ENCODE measurements around the gene MAPT. TPM values are rescaled to one million over a fixed set of nuclear protein-coding genes. Genes with fewer than 3 reads are reported as not detected.

Gene MAPT
- total RNA-seq, 3 donors from 2014 or later (not counting 1 experiment from before 2014, with no cell fraction given), result 0.14 to 1.3 (median 0.58) TPM

DNA sequence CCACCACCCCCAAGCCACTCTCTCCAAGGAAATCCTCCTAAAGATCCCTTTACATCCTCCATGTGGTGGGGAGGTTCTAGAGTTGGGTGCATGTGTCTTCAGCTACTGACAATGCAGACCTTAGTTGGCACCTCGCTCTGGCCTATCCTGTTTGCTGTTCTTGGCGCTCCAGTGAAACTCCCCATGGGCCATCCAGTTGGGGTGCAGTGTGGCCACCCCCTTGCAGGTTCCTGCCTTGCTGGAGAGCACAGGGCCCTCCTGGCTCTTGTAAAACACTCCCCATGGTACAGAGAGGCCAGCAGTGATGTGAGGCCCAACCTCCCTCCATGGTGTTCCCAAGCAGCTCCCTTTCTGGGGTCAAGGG, 82.0 kb downstream of the MAPT start:
- H3K27ac ChIP-seq (ENCODE audit: low read length), result no peak overlapping the region
- no peak for DNase-seq
- intact Hi-C loops (cut with micrococcal nuclease), result no loop called here
- no peaks in the 10 kb centered on the region for H3K9me3 Mint-ChIP-seq
- no peak for ATAC-seq
- no peak overlapping the region for H3K27ac Mint-ChIP-seq
- no peaks in the 10 kb centered on the region for H3K36me3 Mint-ChIP-seq
- H3K27me3 Mint-ChIP-seq (ENCODE audit: low read depth in 2 of 2), result peaks cover 0 to 5% of the 10 kb centered on the region in 2 donors
- no peaks in the 10 kb centered on the region for H3K9me3 ChIP-seq (ENCODE audit: control insufficient read depth, insufficient read depth, low read length)
- H3K4me1 Mint-ChIP-seq, result no peaks in the 10 kb centered on the region
- H3K4me3 ChIP-seq (ENCODE audit: low read length), result no peak overlapping the region
- H3K4me3 Mint-ChIP-seq, result no peak overlapping the region
- TF ChIP-seq CTCF (IDR thresholded peaks at IDR 0.05), result no peak
- 90% methylated on average over 2 of the region's 2 CpGs for WGBS (ENCODE audit: insufficient coverage)
- peaks cover 4% of the 10 kb centered on the region for H3K4me1 ChIP-seq (ENCODE audit: control insufficient read depth, insufficient read depth, low read length)
- H3K36me3 ChIP-seq (ENCODE audit: control insufficient read depth, insufficient read depth, low read length), result no peaks in the 10 kb centered on the region
- H3K27me3 ChIP-seq (ENCODE audit: control insufficient read depth, insufficient read depth, low read length), result no peaks in the 10 kb centered on the region

DNA sequence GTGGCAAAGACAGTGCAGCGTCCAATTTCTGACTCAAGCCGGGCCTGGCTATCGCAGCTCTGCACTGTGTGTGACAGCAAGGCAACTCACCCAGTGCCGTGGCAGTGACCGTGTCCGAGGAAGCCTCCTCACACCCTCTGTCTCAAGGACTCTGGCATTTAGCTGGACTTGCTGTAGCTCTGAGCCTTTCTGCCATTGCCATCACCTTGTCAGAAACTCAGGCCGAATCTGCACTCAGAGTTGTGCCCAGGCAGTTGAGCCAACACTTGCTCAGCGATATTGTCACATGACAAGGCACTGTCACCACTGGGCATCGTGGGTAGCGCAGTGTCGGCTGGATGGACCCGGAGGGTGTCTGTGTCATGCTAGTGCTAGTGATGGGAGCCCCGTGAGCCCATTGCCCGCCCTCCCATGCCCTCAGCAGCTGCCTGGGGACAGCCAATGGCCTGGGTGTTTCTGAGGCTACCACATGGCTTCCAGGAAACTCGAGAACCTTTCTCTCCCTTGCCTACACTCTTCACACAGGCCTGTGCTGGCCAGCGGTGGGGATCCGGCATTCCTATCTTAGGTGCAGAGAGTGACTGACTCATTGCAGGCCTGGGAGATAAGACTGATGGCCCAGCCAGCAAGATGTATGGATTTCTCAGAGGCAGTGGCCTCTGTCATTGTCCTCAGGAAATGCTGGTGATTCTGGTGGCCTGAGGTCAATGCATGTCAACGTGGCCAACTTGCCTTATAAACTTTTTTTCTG, 82.6 kb downstream of the MAPT start:
- peak in 1 of 3 donors; percentile 31 for ATAC-seq
- TF ChIP-seq CTCF (IDR thresholded peaks at IDR 0.05), result no peak
- H3K4me1 Mint-ChIP-seq, result no peaks in the 10 kb centered on the region

GRCh38 chr17:45977506-45977824, 83.1 kb downstream of the MAPT start:
- peaks cover 4% of the 10 kb centered on the region for H3K4me1 ChIP-seq (ENCODE audit: control insufficient read depth, insufficient read depth, low read length)
- DNase-seq, result no peak
- no peaks in the 10 kb centered on the region for H3K36me3 ChIP-seq (ENCODE audit: control insufficient read depth, insufficient read depth, low read length)
- no peak for TF ChIP-seq CTCF (IDR thresholded peaks at IDR 0.05)
- no peak overlapping the region for H3K27ac ChIP-seq (ENCODE audit: low read length)
- H3K9me3 ChIP-seq (ENCODE audit: control insufficient read depth, insufficient read depth, low read length), result no peaks in the 10 kb centered on the region
- no peaks in the 10 kb centered on the region for H3K27me3 ChIP-seq (ENCODE audit: control insufficient read depth, insufficient read depth, low read length)
- H3K4me3 ChIP-seq (ENCODE audit: low read length), result no peak overlapping the region
- Mint-ChIP-seq H3K9me3 (no peaks in the 10 kb centered on the region), H3K36me3 (no peaks in the 10 kb centered on the region), H3K4me3 (no peak overlapping the region), H3K27me3 (ENCODE audit: low read depth in 2 of 2) (peaks cover 0 to 5% of the 10 kb centered on the region in 2 donors), H3K4me1 (no peaks in the 10 kb centered on the region), H3K27ac (no peak overlapping the region)
- ATAC-seq, result no peak
- 60% methylated on average over 1 of the region's 4 CpGs for WGBS (ENCODE audit: insufficient coverage)
- intact Hi-C loops (cut with micrococcal nuclease), result no loop called here

More for the DNA sequence above, 82.6 kb downstream of the MAPT start:
- intact Hi-C loops (cut with micrococcal nuclease), result no loop called here
- H3K27ac Mint-ChIP-seq, result no peak overlapping the region
- DNase-seq, result no peak
- 89% methylated on average over 18 of the region's 18 CpGs for WGBS (ENCODE audit: insufficient coverage)
- H3K9me3 Mint-ChIP-seq, result no peaks in the 10 kb centered on the region
- H3K27me3 ChIP-seq (ENCODE audit: control insufficient read depth, insufficient read depth, low read length), result no peaks in the 10 kb centered on the region
- H3K36me3 ChIP-seq (ENCODE audit: control insufficient read depth, insufficient read depth, low read length), result no peaks in the 10 kb centered on the region
- H3K9me3 ChIP-seq (ENCODE audit: control insufficient read depth, insufficient read depth, low read length), result no peaks in the 10 kb centered on the region
- no peak overlapping the region for H3K4me3 Mint-ChIP-seq
- H3K27ac ChIP-seq (ENCODE audit: low read length), result no peak overlapping the region
- no peaks in the 10 kb centered on the region for H3K36me3 Mint-ChIP-seq
- H3K4me3 ChIP-seq (ENCODE audit: low read length), result no peak overlapping the region
- peaks cover 4% of the 10 kb centered on the region for H3K4me1 ChIP-seq (ENCODE audit: control insufficient read depth, insufficient read depth, low read length)
- peaks cover 0 to 5% of the 10 kb centered on the region in 2 donors for H3K27me3 Mint-ChIP-seq (ENCODE audit: low read depth in 2 of 2)

Measured in natural killer cell (primary cell).